T-helper 17 cell (primary cell): Measurements from ENCODE around the gene STRN3. TPM values are rescaled to one million over a fixed set of nuclear protein-coding genes. Genes with fewer than 3 reads are reported as not detected.

ENCODE experiments used
- ATAC-seq: fragments of 150-1000 bp; cut with Tn5 transposase; 2 replicates; pipeline ENCODE4 v1.10.0; 2021; ENCODE audit warnings: mild to moderate bottlenecking, moderate library complexity
- DNase-seq, 3 donors: peaks; one replicate each; pipeline versions ENCODE4 v3.0.0 to v3.0.0-alpha.2; 2020 to 2021
- H3K9me3 ChIP-seq: one replicate; pipeline ENCODE4 v1.7.0; 2013; ENCODE audit warnings: low read length, mild to moderate bottlenecking; ENCODE audit not compliant: control insufficient read depth, poor library complexity, severe bottlenecking
- H3K27ac Mint-ChIP-seq: one replicate; pipeline ENCODE4 v1.8.0; 2022; ENCODE audit warnings: mild to moderate bottlenecking, moderate library complexity, mixed read lengths
- H3K27me3 Mint-ChIP-seq: one replicate; pipeline ENCODE4 v1.8.0; 2022; ENCODE audit warnings: mixed read lengths
- H3K36me3 Mint-ChIP-seq: one replicate; pipeline ENCODE4 v1.8.0; 2022; ENCODE audit warnings: low read depth, mixed read lengths
- H3K4me1 Mint-ChIP-seq: one replicate; pipeline ENCODE4 v1.8.0; 2022; ENCODE audit warnings: mild to moderate bottlenecking, mixed read lengths
- H3K4me3 Mint-ChIP-seq: one replicate; pipeline ENCODE4 v1.8.0; 2022; ENCODE audit warnings: mild to moderate bottlenecking, moderate library complexity, mixed read lengths
- total RNA-seq, 4 donors: library from RNA in 2 of 4; stranded (reverse) in 2 of 4; gene quantifications; one replicate each; pipeline ENCODE4 v1.2.3 and lab custom pipeline; 2022 to 2026

STRN3 gene
- total RNA-seq, 2 donors from 2014 or later, result 23.1 to 25.1 TPM

DNA sequence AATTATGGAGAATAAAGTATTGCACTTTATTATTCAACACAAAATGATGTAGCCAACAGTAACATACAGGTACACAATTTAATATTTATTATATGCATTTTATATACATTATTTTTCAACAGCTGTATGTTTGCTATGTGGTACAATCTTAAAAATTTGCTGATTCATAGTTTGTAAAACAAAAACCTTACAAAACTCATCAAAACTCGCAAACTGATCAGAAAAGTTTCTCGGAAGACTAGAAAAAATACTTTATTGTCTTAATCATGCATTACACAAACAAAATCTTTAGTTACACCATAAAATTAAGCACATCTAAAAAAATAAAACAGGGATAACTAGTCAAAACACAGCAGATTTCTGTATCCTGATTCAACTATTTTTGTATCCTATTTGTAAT is 132.4 kb downstream of the STRN3 start:
- DNase-seq (no peak), ATAC-seq (no peak)
- no peaks in the 10 kb centered on the region for H3K9me3 ChIP-seq
- Mint-ChIP-seq H3K27me3 (no peaks in the 10 kb centered on the region), H3K4me1 (peaks cover 11% of the 10 kb centered on the region), H3K27ac (no peak overlapping the region), H3K4me3 (no peak overlapping the region), H3K36me3 (peaks cover 8% of the 10 kb centered on the region)

DNA sequence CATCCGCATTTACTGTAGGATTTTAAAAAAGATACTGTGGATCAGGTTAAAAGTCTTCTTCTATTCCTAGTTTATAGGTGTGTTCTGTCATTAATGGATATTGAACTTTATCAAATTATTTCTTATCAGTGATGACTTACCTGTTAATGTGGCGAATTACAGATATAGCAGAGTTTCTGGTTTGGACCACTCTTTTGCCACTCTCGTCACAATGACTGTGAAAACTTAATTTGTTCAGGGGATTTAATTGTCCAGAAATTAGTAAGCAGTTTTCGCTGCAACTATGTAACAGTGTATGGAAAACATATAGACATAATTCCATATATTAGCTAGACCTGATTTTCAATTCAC is 137.0 kb downstream of the STRN3 start:
- H3K9me3 ChIP-seq, result no peaks in the 10 kb centered on the region
- Mint-ChIP-seq H3K4me3 (no peak overlapping the region), H3K27ac (no peak overlapping the region), H3K36me3 (no peaks in the 10 kb centered on the region), H3K27me3 (no peaks in the 10 kb centered on the region), H3K4me1 (no peaks in the 10 kb centered on the region)
- ATAC-seq (no peak), DNase-seq (no peak)

DNA sequence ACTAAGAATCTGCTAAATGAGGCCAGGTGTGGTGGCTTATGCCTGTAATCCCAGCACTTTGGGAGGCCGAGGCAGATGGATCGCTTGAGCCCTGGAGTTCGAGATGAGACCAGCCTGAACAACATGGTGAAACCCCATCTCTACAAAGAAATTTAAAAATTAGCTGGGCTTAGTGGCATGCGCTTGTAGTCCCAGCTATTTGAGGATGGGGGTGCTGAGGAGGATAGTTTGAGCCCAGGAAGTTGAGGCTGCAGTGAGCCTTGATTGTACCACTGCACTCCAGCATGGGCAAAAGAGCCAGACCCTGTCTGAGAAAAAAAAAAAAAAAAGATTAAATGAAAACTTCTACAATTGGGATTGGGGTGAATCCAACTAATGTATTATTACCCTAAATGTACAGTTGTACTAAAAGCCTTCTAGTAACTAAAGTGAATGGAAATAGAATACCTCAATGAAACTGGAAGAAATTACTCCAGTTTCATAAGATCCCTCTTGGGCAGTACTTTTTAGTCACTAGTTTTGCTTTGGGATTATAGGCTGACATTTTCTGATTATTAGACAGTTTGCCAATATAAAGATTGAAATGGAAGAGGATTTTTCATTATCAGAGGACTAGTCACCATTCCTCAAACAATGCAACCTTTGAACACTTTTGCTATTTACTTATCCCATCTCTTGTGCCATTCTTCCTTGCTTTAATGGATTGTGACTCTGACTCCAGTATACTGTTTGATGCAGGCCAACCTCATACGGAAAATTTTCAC is 137.5 kb downstream of the STRN3 start:
- no peak for DNase-seq
- Mint-ChIP-seq H3K4me1 (no peaks in the 10 kb centered on the region), H3K36me3 (no peaks in the 10 kb centered on the region), H3K27me3 (no peaks in the 10 kb centered on the region), H3K4me3 (no peak overlapping the region), H3K27ac (no peak overlapping the region)
- no peaks in the 10 kb centered on the region for H3K9me3 ChIP-seq
- ATAC-seq, result no peak

DNA sequence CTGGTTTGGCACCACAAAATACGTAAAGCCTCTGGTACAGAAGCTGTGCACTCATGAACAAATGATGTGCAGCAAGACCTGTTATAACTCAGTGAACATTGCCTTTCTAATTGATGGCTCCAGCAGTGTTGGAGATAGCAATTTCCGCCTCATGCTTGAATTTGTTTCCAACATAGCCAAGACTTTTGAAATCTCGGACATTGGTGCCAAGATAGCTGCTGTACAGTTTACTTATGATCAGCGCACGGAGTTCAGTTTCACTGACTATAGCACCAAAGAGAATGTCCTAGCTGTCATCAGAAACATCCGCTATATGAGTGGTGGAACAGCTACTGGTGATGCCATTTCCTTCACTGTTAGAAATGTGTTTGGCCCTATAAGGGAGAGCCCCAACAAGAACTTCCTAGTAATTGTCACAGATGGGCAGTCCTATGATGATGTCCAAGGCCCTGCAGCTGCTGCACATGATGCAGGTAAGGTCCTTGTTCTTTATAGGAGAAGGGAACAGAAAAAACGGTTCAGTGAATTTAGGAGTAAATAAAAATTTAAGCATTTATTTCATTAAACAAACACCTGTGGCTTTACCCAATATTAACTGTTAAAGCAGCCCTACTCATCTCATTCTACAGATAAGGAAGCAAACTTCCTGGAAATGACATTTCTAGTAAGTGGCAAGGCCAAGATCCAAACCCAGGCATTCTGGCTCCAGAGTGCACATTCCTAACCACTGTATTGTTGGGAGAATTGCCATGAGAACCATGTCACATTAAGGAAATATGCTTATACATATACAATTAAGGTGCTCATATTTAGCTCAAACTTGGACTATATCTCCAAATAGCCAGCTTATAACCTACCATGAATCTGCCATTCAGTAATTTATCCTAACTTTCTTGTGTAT is 140.1 kb downstream of the STRN3 start:
- ATAC-seq, result no peak
- H3K9me3 ChIP-seq, result no peaks in the 10 kb centered on the region
- no peak for DNase-seq
- Mint-ChIP-seq H3K4me3 (no peak overlapping the region), H3K27ac (no peak overlapping the region), H3K27me3 (no peaks in the 10 kb centered on the region), H3K4me1 (no peaks in the 10 kb centered on the region), H3K36me3 (no peaks in the 10 kb centered on the region)

DNA sequence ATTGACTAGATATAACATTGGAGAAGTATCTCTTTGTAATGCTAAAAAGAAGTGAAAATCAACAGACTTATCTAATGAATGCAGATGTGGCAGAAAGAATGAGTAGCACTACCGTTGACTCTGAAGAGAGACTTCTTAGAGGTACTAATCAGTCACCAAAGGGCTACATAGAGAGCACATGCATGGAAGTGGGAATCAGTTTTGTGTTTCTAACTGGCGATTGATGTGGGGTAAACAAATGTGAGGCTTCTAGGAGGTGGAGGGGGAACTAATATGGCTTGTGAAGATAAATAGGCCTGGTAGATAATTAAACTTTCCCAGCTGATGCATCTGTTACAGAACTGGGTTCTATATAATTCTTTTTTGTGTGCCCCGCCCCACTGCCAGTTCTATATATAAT is 141.3 kb downstream of the STRN3 start:
- H3K36me3 Mint-ChIP-seq, result no peaks in the 10 kb centered on the region
- no peak overlapping the region for H3K4me3 Mint-ChIP-seq
- ATAC-seq (no peak), DNase-seq (no peak)
- H3K27ac Mint-ChIP-seq, result no peak overlapping the region
- H3K9me3 ChIP-seq, result no peaks in the 10 kb centered on the region
- H3K4me1 Mint-ChIP-seq, result no peaks in the 10 kb centered on the region
- H3K27me3 Mint-ChIP-seq, result no peaks in the 10 kb centered on the region

DNA sequence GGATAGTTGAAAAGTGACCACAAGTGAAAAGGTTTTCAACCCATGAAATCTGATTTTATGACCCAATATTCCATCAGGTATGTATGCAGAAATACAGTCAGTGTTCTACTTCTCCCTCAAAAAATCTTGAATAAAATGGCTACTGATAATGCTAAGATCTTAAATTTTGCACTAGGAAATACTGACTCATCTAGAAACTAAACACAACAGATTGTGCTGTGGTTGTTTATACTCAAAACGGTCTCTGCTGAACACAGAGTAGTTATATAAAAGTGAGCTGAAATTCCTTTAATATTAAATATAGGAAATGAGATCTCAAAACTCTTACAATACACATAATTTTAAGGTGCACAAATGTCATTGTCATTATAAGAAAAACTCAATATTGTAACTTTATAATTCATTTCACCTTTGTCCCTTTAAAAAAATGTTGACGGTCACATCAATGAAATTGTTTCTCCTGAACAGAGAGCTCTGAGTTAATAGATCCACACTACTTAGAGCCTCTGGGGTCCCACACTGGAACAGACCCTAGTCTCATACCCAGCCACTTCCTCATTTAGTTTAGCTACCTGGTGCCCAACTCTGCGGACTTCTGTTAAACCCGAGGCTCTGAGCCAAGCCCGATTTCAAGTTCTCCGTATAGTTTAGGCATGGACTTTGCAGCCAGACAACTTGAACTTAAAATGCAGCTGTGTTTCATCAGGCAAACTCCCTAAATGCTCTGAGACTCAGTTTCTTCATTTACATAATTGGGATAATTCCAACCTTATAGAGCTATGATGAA is 142.5 kb downstream of the STRN3 start:
- H3K36me3 Mint-ChIP-seq, result no peaks in the 10 kb centered on the region
- no peaks in the 10 kb centered on the region for H3K27me3 Mint-ChIP-seq
- DNase-seq, result no peak
- ATAC-seq, result no peak
- H3K4me3 Mint-ChIP-seq, result no peak overlapping the region
- H3K9me3 ChIP-seq, result no peaks in the 10 kb centered on the region
- no peak overlapping the region for H3K27ac Mint-ChIP-seq
- no peaks in the 10 kb centered on the region for H3K4me1 Mint-ChIP-seq

DNA sequence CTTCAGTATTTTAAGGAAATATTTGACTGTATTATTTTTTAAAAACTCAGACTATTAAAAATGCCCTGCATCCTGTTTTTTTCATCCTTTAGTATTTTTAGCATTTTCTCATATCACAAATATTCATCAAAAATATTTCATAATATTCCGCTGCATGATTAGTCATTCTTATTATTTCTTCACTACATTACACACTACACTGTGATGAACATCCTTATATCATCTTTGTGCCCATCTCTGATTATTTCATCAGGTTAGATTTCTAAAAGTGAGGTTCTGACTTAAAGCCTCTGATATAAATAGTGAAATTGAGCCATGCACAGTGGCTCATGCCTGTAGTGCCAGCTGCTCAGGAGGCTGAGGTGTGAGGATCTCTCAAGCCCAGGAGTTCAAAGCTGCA is 143.7 kb downstream of the STRN3 start:
- DNase-seq (no peak), ATAC-seq (no peak)
- Mint-ChIP-seq H3K4me3 (no peak overlapping the region), H3K27ac (no peak overlapping the region), H3K4me1 (no peaks in the 10 kb centered on the region), H3K27me3 (peaks cover 10% of the 10 kb centered on the region), H3K36me3 (no peaks in the 10 kb centered on the region)
- no peaks in the 10 kb centered on the region for H3K9me3 ChIP-seq

DNA sequence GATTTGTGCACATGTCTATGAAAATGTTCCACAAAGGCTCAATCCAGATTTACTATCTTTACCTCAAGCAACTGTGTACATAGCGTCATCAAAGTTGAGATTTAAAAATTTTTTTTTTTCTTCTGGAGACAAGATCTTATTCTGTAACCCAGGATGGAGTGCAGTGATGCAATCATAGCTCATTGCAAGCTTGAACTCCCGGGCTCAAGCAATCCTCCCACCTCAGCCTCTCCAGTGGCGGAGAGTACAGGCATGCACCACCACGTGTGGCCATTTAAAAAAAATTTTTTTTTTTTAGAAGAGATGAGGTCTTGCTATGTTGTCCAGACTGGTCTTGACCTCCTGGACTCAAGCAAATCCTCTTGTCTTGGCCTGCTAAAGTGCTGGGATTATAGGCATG is 149.5 kb downstream of the STRN3 start:
- peaks cover 3% of the 10 kb centered on the region for H3K36me3 Mint-ChIP-seq
- no peak for DNase-seq
- H3K4me3 Mint-ChIP-seq, result no peak overlapping the region
- H3K27me3 Mint-ChIP-seq, result peaks cover 48% of the 10 kb centered on the region
- H3K4me1 Mint-ChIP-seq, result peaks cover 14% of the 10 kb centered on the region
- ATAC-seq, result no peak
- H3K9me3 ChIP-seq, result no peaks in the 10 kb centered on the region
- H3K27ac Mint-ChIP-seq, result no peak overlapping the region

DNA sequence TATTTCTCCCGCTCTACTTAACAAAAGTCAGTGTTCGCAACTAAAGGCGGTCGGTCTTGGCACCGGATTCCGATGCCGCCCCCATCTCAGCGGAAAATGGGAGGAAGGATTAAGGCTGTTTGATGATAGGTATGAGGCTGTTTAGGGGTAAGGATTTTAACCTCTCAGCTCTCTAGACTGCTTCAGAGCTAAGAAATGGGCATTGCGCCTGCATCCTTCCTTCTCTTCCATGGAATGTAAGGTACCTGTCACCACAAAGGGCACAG is 150.5 kb downstream of the STRN3 start:
- Mint-ChIP-seq H3K27me3 (peaks cover 50% of the 10 kb centered on the region), H3K4me3 (peak overlapping the region; percentile 82), H3K27ac (no peak overlapping the region), H3K4me1 (peaks cover 14% of the 10 kb centered on the region), H3K36me3 (peaks cover 3% of the 10 kb centered on the region)
- no peaks in the 10 kb centered on the region for H3K9me3 ChIP-seq
- no peak for ATAC-seq
- no peak for DNase-seq

DNA sequence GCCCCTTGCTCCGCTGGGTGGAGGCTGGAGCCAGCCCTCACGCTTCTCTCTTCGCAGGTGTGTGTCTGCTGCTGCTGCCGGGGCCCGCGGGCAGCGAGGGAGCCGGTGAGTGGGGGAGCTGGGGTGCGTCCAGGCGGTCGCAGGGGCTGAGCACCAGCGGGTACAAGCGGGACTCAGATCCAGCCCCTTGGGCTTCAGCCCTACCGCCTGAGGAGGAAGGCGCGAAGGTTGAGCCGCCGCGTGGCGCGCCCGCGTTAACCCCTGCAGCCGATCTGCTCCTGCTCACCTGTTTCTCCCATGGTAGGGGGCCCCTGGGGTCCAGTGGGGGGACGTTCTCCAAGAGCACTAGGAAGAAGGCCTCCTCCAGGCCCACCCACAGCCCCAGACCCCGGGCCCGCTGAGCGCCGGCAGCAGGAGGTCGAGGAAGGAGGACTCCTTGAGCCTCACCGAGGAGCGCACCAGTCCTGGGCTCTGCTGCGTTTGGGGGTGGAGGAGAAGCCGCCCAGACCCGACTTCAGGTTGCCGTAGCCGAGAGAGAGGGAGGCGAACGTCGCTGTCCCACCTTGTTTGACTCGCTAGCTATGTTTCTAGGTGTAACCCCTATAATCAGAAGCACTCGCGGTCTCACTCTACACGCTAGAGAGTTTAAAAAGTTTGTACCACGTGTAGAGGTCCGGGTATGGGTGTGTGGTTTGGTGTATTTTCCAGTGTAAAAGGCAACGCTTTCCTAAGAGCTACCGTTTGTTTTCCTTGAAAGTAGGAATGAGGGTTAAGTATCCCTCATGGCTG is 151.0 kb downstream of the STRN3 start:
- Mint-ChIP-seq H3K4me3 (peak overlapping the region; percentile 82), H3K27me3 (peaks cover 56% of the 10 kb centered on the region), H3K36me3 (peaks cover 3% of the 10 kb centered on the region), H3K27ac (no peak overlapping the region), H3K4me1 (peaks cover 14% of the 10 kb centered on the region)
- no peaks in the 10 kb centered on the region for H3K9me3 ChIP-seq
- peak; percentile 40 for ATAC-seq
- no peak for DNase-seq

DNA sequence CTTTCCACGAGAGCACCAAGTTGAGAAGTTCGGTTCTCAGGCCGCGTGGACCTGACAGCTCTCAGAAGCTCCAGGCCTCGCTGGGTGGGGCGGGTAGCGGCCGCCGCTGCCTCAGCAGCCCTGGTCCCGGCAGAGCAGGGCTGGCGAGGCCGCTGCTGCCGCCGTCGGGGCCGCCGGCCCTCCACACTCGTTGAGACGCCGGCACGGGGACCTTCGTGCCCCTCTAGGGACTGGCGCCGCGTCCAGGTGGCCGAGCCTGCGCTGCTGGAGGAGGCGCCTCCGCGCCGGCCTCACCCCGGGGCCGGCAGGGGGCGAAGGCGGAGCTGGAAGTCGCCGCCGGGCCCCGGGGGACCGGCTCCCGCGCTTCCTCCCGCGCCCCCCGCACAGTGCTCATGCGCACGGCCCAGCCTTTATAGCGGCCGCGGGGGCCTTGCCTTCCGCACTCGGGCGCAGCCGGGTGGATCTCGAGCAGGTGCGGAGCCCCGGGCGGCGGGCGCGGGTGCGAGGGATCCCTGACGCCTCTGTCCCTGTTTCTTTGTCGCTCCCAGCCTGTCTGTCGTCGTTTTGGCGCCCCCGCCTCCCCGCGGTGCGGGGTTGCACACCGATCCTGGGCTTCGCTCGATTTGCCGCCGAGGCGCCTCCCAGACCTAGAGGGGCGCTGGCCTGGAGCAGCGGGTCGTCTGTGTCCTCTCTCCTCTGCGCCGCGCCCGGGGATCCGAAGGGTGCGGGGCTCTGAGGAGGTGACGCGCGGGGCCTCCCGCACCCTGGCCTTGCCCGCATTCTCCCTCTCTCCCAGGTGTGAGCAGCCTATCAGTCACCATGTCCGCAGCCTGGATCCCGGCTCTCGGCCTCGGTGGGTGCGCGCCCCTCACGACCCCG is 151.8 kb downstream of the STRN3 start, which contains the start of gene COCH:
TSS of gene COCH (plus strand) at position 440 of the 879 bp plus-strand sequence. CDS start at position 820, 380 bp downstream.
- Mint-ChIP-seq H3K36me3 (peaks cover 3% of the 10 kb centered on the region), H3K4me3 (peak within 1 kb of the TSS; percentile 82), H3K27ac (no peak within 1 kb of the TSS), H3K4me1 (peaks cover 14% of the 10 kb centered on the region), H3K27me3 (peaks cover 62% of the 10 kb centered on the region)
- DNase-seq (peak in 2 of 3 donors; percentile 6 to 16), ATAC-seq (peak; percentile 78)
- H3K9me3 ChIP-seq, result no peaks in the 10 kb centered on the region
